ENCODE measurements around the gene CEBPG.

- TF ChIP-seq CTCF (IDR thresholded peaks at IDR 0.05) (no peak), POLR2A (IDR thresholded peaks at IDR 0.05) (no peak)
Observed at GRCh38 chr19:33418871-33419787, 45.6 kb downstream of the CEBPG start.
